Activated CD4-positive, alpha-beta T cell treated with anti-CD3 and anti-CD28 coated beads for 36 hours (primary cell): ENCODE results near the gene POPDC3. TPM values are rescaled to one million over a fixed set of nuclear protein-coding genes. Genes with fewer than 3 reads are reported as not detected.
A peak's percentile ranks its signal among the peaks of the same experiment; 100 is the strongest.
"Not testable (repeated sequence)": the region's sequence is repeated elsewhere in the genome, so short reads cannot be mapped to it uniquely, and the experiment has no call there.

Experiments
- ATAC-seq: fragments of 200-7000 bp; cut with Tn5 transposase; one replicate; pipeline ENCODE4 v1.10.0; 2021; ENCODE audit warnings: mild to moderate bottlenecking, moderate library complexity
- CTCF ChIA-PET: fragments of 350-600 bp; sonication (Branson Sonifier 250); formaldehyde crosslinking; loops from one replicate; lab custom pipeline; 2021; ENCODE audit warnings: antibody characterized with exemption; lab: Charles Lee
- POLR2A ChIA-PET: fragments of 350-600 bp; sonication (Branson Sonifier 250); formaldehyde crosslinking; loops from one replicate; lab custom pipeline; 2021; ENCODE audit warnings: antibody characterized with exemption, inconsistent platforms; lab: Charles Lee
- DNase-seq: peaks from one replicate; pipeline ENCODE4 v3.0.0-alpha.2; 2020
- H3K27ac Mint-ChIP-seq: one replicate; pipeline ENCODE4 v1.8.0; 2021; ENCODE audit warnings: mixed read lengths
- H3K27me3 Mint-ChIP-seq: one replicate; pipeline ENCODE4 v1.8.0; 2021; ENCODE audit warnings: mixed read lengths
- H3K36me3 Mint-ChIP-seq: one replicate; pipeline ENCODE4 v1.8.0; 2021; ENCODE audit warnings: low read depth, mixed read lengths
- H3K4me1 Mint-ChIP-seq: one replicate; pipeline ENCODE4 v1.8.0; 2021; ENCODE audit warnings: mixed read lengths
- H3K4me3 Mint-ChIP-seq: one replicate; pipeline ENCODE4 v1.8.0; 2021; ENCODE audit warnings: mild to moderate bottlenecking, moderate library complexity, mixed read lengths
- H3K9me3 Mint-ChIP-seq: one replicate; pipeline ENCODE4 v1.8.0; 2021; ENCODE audit warnings: low read depth, mixed read lengths
- intact Hi-C, 2 experiments: fragments of 100-400 bp; cut with DNase I in 1 of 2; cut with micrococcal nuclease in 1 of 2; formaldehyde crosslinking; loops; one replicate each; pipeline versions ENCODE4 v1.14.2 to v1.15.1; 2022 to 2024; cut with DNase I, micrococcal nuclease
- total RNA-seq, 2 experiments: library from RNA; stranded (reverse); gene quantifications; one replicate each; pipeline ENCODE4 v1.2.3, GENCODE V29; 2021

POPDC3 gene
- total RNA-seq, 2 experiments from 2014 or later = not detected

DNA sequence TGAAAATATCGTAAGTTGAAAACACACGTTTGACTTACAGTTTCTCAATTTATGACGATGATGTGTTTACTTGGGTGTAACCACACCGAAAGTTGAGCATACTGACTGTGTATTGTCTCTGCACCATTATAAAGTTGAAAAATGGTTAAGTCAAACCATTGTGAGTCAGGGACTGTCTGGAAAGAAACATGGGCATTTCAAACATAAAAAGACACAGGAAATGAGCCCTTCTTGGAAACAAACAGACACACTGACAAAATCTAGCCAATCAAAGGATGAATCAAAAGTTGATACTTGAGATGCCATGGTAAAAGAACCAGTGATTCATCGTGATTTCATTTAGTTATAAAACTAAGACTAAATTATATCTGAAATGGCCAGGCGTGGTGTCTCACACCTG is 5.3 kb downstream of the POPDC3 start:
- H3K4me1 Mint-ChIP-seq = no peaks in the 10 kb centered on the region
- no peaks in the 10 kb centered on the region for H3K9me3 Mint-ChIP-seq
- DNase-seq (no peak), ATAC-seq (no peak)
- intact Hi-C loops = no loop called here
- H3K27me3 Mint-ChIP-seq = peaks cover 24% of the 10 kb centered on the region
- ChIA-PET CTCF (no interaction called here), POLR2A (no interaction called here)
- H3K36me3 Mint-ChIP-seq = no peaks in the 10 kb centered on the region
- no peak overlapping the region for H3K27ac Mint-ChIP-seq
- no peak overlapping the region for H3K4me3 Mint-ChIP-seq

DNA sequence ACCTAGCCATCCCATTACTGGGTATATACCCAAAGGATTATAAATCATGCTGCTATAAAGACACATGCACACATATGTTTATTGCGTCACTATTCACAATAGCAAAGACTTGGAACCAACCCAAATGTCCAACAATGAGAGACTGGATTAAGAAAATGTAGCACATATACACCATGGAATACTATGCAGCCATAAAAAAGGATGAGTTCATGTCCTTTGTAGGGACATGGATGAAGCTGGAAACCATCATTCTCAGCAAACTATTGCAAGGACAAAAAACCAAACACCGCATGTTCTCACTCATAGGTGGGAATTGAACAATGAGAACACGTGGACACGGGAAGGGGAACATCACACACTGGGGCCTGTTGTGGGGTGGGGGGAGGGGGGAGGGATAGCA is 7.3 kb downstream of the POPDC3 start:
- CTCF ChIA-PET, H3K4me1 Mint-ChIP-seq, H3K4me3 Mint-ChIP-seq, H3K27ac Mint-ChIP-seq, POLR2A ChIA-PET, DNase-seq, ATAC-seq, intact Hi-C loops, H3K9me3 Mint-ChIP-seq, H3K36me3 Mint-ChIP-seq: not testable (repeated sequence)
- peaks cover 19% of the 10 kb centered on the region for H3K27me3 Mint-ChIP-seq

DNA sequence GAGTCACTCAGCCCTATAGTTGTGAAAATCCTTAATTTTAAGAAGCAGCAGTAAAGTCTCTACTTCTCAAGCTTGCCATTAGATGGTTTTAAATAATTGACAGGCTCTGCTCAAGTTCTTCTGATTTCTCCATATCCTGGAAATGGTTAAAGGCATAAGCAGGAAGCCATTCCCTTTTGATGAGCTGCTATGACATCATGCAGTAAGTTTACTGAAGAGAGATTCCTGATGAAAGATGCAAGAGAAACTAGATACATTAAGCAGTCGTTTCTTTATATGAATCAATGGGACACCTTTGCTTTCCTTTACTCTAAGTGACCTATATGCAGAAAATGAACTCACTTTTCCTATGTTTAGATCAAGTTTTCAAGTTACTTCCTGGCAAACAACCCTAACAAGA is 9.8 kb downstream of the POPDC3 start:
- intact Hi-C loops = no loop called here
- Mint-ChIP-seq H3K9me3 (no peaks in the 10 kb centered on the region), H3K27me3 (peaks cover 23% of the 10 kb centered on the region), H3K36me3 (no peaks in the 10 kb centered on the region), H3K4me3 (no peak overlapping the region), H3K27ac (no peak overlapping the region), H3K4me1 (no peaks in the 10 kb centered on the region)
- ATAC-seq (no peak), DNase-seq (no peak)
- ChIA-PET POLR2A (no interaction called here), CTCF (interaction anchor here (0.7 kb wide), 1 partner anchor 74 kb away, joined by 4 read pairs; no protein-coding TSS in a partner anchor)

DNA sequence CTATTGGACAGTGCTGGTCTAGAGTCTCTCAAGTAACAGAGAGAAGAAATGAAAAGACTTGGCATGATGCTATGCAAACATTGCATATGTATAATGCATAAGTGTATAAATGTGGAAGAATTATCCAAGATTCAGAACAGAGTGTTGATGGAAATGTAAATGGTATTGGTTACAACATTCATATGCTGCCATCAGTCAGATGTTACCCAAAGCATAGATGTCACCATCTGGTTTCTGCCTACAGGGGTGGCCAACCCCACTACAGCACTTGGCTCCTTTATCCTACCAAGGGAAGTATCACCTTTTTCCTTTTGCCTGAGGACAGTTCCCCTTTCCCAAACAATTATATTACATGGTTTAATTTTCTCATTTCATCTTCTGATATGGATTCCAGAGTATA is 11.9 kb downstream of the POPDC3 start:
- Mint-ChIP-seq H3K27me3 (peaks cover 23% of the 10 kb centered on the region), H3K9me3 (no peaks in the 10 kb centered on the region), H3K36me3 (no peaks in the 10 kb centered on the region), H3K4me1 (no peaks in the 10 kb centered on the region), H3K4me3 (no peak overlapping the region), H3K27ac (no peak overlapping the region)
- CTCF ChIA-PET = interaction anchor here (0.6 kb wide), 1 partner anchor 89 kb away, joined by 3 read pairs; no protein-coding TSS in a partner anchor
- POLR2A ChIA-PET = no interaction called here
- intact Hi-C loops = no loop called here
- no peak for ATAC-seq
- DNase-seq = no peak

DNA sequence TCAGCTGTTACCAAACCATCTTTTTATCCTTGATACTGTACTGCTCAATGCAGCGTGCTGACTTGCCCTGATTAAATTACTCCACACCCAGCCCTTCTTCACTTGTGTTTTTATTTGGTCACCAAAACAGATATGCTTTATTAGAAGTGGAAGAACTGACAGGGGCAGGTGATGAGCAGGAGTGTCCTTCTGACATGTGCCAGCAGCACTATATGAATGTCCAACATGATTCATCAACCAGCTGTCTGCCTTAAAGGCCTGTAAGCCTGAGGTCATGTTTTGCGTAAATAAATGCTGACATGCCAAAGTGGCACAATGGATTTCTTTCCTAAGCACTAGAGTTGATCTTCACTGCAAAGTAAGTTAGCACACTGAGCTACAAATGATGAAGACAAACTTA is 15.4 kb downstream of the POPDC3 start:
- peaks cover 28% of the 10 kb centered on the region for H3K27me3 Mint-ChIP-seq
- DNase-seq (no peak), ATAC-seq (no peak)
- intact Hi-C loops = no loop called here
- H3K27ac Mint-ChIP-seq = no peak overlapping the region
- POLR2A ChIA-PET = no interaction called here
- CTCF ChIA-PET = interaction anchor here (0.9 to 1.7 kb wide), 2 partner anchors 11 to 77 kb away, joined by 3 to 5 read pairs; no protein-coding TSS in a partner anchor
- no peak overlapping the region for H3K4me3 Mint-ChIP-seq
- no peaks in the 10 kb centered on the region for H3K4me1 Mint-ChIP-seq
- H3K9me3 Mint-ChIP-seq = no peaks in the 10 kb centered on the region
- no peaks in the 10 kb centered on the region for H3K36me3 Mint-ChIP-seq

DNA sequence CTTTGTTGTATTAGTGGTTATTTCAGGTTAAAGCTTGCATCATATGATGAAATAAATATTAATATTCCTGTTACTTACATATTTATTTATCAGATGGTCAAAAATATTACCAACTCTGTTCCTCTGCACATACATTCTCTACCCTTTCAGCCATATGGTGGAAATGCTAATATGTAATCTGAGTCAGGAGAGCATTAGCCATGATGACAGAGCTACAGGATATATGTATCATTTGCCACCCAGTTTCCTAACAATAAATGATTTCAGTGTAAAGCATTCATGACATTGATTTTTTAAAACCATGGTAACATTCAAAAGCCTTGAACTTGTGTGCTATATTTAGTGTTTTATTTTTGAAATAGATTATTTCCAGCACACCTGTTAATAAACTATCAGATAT is 16.6 kb downstream of the POPDC3 start:
- ATAC-seq (no peak), DNase-seq (no peak)
- CTCF ChIA-PET = interaction anchor here (0.6 to 1.7 kb wide), 2 partner anchors 10 to 341 kb away, joined by 3 read pairs; no protein-coding TSS in a partner anchor
- H3K27me3 Mint-ChIP-seq = peaks cover 25% of the 10 kb centered on the region
- no peaks in the 10 kb centered on the region for H3K36me3 Mint-ChIP-seq
- POLR2A ChIA-PET = no interaction called here
- H3K4me3 Mint-ChIP-seq = no peak overlapping the region
- no peak overlapping the region for H3K27ac Mint-ChIP-seq
- no peaks in the 10 kb centered on the region for H3K9me3 Mint-ChIP-seq
- H3K4me1 Mint-ChIP-seq = no peaks in the 10 kb centered on the region
- intact Hi-C loops = no loop called here

DNA sequence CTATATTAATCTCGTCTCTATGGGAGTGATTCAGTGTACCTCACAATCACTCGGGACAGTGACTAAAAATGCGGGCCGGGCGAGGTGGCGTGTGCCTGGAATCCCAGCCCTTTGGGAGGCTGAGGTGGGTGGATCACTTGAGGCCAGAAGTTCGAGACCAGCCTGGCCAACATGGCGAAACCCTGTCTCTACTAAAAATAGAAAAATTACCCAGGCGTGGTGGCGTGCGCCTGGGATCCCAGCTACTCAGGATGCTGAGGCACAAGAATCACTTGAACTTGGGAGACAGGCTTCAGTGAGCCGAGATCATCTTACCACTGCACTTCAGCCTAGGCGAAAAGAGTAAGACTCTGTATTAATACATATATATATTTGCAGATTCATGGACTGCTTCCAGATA is 17.4 kb downstream of the POPDC3 start:
- Mint-ChIP-seq H3K4me3 (no peak overlapping the region), H3K9me3 (no peaks in the 10 kb centered on the region), H3K27ac (no peak overlapping the region), H3K4me1 (no peaks in the 10 kb centered on the region), H3K36me3 (no peaks in the 10 kb centered on the region), H3K27me3 (peaks cover 22% of the 10 kb centered on the region)
- ATAC-seq = no peak
- intact Hi-C loops = no loop called here
- CTCF ChIA-PET = interaction anchor here (0.6 kb wide), 1 partner anchor 340 kb away, joined by 3 read pairs; no protein-coding TSS in a partner anchor
- POLR2A ChIA-PET = no interaction called here
- DNase-seq = no peak

DNA sequence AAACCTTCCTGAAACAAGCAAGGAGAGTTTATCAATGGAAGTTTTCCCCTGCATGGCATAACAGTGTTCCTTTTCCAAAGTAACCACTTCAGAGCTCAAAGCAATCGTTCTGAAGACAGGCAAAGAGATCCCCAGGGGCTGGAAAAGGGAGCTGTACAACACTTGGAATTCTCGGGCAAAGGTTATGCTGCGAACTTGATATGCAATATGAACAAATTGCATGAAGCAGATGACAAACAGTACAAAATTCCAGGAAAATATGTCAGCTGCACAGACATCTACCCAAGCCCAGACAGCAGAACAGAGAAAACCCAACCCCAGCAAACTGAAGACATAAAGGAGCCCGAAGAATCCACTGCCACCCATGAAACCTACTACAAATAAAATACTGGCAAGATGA is 18.4 kb downstream of the POPDC3 start:
- intact Hi-C loops = no loop called here
- POLR2A ChIA-PET = no interaction called here
- Mint-ChIP-seq H3K27me3 (peaks cover 18% of the 10 kb centered on the region), H3K4me1 (no peaks in the 10 kb centered on the region), H3K27ac (no peak overlapping the region), H3K9me3 (no peaks in the 10 kb centered on the region), H3K4me3 (no peak overlapping the region), H3K36me3 (no peaks in the 10 kb centered on the region)
- ATAC-seq (no peak), DNase-seq (no peak)
- CTCF ChIA-PET = no interaction called here

DNA sequence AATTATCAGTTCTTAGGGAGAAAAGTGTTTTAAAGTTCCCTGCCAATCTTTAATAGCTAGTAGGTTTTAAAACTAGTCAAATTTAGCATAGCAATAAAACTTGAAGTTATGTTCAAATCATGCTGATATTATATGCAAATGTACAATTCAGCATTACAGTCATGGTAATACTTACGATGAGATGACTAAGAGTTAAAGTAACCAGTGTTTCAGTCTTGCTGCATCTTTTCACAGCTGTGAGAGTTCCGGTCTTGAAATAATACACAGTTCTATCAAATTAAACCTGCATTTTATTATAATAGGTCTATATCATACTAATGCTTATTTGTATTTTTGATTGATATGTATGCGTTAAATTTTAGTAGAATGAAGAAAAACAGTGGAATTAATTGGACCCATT is 26.1 kb downstream of the POPDC3 start:
- Mint-ChIP-seq H3K4me1 (no peaks in the 10 kb centered on the region), H3K27me3 (peaks cover 15% of the 10 kb centered on the region), H3K9me3 (no peaks in the 10 kb centered on the region), H3K36me3 (no peaks in the 10 kb centered on the region), H3K4me3 (no peak overlapping the region), H3K27ac (no peak overlapping the region)
- DNase-seq = no peak
- ChIA-PET CTCF (interaction anchor here (1.4 kb wide), 1 partner anchor 11 kb away, joined by 3 read pairs; no protein-coding TSS in a partner anchor), POLR2A (no interaction called here)
- intact Hi-C loops = no loop called here
- peak; percentile 36 for ATAC-seq

DNA sequence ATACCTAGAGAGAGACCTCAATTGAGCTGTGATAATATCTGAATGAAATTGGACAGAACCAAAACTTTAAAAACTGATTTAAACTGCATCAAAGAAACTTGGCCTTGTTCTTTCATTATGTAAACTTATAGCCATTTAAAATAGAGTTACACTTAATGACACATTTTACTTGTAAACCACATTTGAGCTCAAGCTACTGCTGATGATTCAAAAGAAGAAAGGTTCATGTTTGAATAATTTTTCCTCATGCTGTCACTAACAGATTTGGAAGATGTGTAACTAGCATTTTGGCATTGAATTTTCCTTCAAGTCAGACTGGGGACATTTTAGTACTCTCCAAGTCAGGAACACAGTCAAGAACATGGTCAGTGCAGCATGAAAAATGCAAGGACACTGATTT is 26.9 kb downstream of the POPDC3 start:
- ATAC-seq (no peak), DNase-seq (no peak)
- CTCF ChIA-PET = interaction anchor here (1.4 kb wide), 1 partner anchor 11 kb away, joined by 3 read pairs; no protein-coding TSS in a partner anchor
- Mint-ChIP-seq H3K9me3 (no peaks in the 10 kb centered on the region), H3K4me3 (no peak overlapping the region), H3K27ac (no peak overlapping the region), H3K27me3 (peaks cover 15% of the 10 kb centered on the region), H3K4me1 (no peaks in the 10 kb centered on the region), H3K36me3 (no peaks in the 10 kb centered on the region)
- POLR2A ChIA-PET = no interaction called here
- intact Hi-C loops = no loop called here

DNA sequence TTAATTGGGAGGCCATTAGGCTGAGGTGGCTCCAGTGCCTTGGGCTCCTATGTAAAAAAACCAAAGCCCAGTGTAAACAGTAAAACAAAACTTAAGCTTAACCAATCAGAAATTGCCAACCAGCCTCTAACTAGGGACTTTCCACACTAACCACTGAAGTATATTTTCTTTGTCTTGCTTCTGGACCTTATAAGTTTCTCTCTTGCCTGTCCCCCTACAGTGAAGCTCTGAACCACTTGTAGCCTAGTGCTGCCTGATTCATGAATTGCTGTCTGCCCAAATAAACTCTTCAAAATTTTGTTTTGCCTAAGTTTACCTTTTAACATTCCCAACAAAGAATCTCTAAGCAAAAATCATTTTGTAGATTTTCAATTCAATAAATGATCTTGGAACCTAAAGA is 28.2 kb downstream of the POPDC3 start:
- ATAC-seq (no peak), DNase-seq (no peak)
- POLR2A ChIA-PET = no interaction called here
- Mint-ChIP-seq H3K4me3 (no peak overlapping the region), H3K36me3 (no peaks in the 10 kb centered on the region), H3K27me3 (peaks cover 15% of the 10 kb centered on the region), H3K27ac (no peak overlapping the region), H3K4me1 (no peaks in the 10 kb centered on the region), H3K9me3 (no peaks in the 10 kb centered on the region)
- CTCF ChIA-PET = no interaction called here
- intact Hi-C loops = no loop called here

DNA sequence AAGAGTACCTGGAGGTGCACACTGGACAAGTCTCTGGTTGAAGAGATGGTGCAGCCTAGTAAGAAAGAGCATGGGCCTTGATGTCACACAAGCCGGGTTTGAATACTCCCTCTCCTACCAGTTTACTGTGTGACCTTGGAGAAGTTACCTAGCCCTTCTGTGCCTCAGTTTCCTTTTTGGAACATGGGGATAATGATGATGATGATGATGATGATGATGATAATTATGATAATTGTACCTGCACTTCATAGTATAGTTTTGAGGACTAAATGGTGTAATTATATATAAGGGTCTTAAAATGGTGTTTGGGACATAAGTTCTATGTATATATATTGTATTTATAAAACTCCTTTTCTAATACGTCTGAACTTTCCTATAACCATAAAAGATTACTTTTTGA is 41.7 kb downstream of the POPDC3 start:
- ATAC-seq = no peak
- Mint-ChIP-seq H3K4me3 (no peak overlapping the region), H3K27me3 (peaks cover 46% of the 10 kb centered on the region), H3K9me3 (no peaks in the 10 kb centered on the region), H3K4me1 (peaks cover 7% of the 10 kb centered on the region), H3K36me3 (no peaks in the 10 kb centered on the region), H3K27ac (no peak overlapping the region)
- POLR2A ChIA-PET = no interaction called here
- intact Hi-C loops = no loop called here
- CTCF ChIA-PET = interaction anchor here (0.7 kb wide), 1 partner anchor 483 kb away, joined by 3 read pairs; no protein-coding TSS in a partner anchor
- DNase-seq = no peak
